ENCODE data around the gene TAS2R10.

TAS2R10 gene, protein sequence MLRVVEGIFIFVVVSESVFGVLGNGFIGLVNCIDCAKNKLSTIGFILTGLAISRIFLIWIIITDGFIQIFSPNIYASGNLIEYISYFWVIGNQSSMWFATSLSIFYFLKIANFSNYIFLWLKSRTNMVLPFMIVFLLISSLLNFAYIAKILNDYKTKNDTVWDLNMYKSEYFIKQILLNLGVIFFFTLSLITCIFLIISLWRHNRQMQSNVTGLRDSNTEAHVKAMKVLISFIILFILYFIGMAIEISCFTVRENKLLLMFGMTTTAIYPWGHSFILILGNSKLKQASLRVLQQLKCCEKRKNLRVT

DNA sequence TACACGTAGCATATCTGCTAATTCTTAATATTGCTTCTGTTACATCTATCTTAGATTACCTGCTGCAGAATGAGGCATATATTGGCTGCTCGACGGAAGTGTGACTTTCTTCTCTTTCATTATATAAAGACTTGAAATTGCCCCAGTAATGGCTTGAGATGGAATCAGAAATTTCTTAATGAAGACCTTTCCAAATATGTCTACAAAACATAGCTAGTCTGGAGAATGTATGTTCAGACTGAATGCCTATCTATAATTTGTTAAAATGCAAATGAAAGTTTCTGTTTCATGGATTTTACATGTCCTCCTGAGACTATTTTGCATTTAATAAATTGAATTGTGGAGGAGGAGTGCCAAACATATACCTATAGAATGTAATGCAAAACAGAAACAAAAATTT, at the start of gene TAS2R10:
Gene TAS2R10 (minus strand): TSS at position 101 of the 400 bp plus-strand sequence. CDS start 89 bp downstream, at position 12.
- no peak within 1 kb of the TSS for H3K4me3 ChIP-seq (ENCODE audit: low read depth, low read length)
- DNase-seq (ENCODE audit: low read depth): no peak
- TF ChIP-seq, protein P1, sequence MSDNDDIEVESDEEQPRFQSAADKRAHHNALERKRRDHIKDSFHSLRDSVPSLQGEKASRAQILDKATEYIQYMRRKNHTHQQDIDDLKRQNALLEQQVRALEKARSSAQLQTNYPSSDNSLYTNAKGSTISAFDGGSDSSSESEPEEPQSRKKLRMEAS (IDR thresholded peaks at IDR 0.05; ENCODE audit: low read depth, low read length): no peak
- TF ChIP-seq, protein P2, sequence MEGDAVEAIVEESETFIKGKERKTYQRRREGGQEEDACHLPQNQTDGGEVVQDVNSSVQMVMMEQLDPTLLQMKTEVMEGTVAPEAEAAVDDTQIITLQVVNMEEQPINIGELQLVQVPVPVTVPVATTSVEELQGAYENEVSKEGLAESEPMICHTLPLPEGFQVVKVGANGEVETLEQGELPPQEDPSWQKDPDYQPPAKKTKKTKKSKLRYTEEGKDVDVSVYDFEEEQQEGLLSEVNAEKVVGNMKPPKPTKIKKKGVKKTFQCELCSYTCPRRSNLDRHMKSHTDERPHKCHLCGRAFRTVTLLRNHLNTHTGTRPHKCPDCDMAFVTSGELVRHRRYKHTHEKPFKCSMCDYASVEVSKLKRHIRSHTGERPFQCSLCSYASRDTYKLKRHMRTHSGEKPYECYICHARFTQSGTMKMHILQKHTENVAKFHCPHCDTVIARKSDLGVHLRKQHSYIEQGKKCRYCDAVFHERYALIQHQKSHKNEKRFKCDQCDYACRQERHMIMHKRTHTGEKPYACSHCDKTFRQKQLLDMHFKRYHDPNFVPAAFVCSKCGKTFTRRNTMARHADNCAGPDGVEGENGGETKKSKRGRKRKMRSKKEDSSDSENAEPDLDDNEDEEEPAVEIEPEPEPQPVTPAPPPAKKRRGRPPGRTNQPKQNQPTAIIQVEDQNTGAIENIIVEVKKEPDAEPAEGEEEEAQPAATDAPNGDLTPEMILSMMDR (IDR thresholded peaks at IDR 0.05; ENCODE audit: low read depth, low read length): no peak
- TF ChIP-seq MYC (IDR thresholded peaks at IDR 0.05; ENCODE audit: low read depth, low read length): no peak
- no peak for TF ChIP-seq POLR2A (IDR thresholded peaks at IDR 0.05; ENCODE audit: extremely low read depth, insufficient read length)

DNA sequence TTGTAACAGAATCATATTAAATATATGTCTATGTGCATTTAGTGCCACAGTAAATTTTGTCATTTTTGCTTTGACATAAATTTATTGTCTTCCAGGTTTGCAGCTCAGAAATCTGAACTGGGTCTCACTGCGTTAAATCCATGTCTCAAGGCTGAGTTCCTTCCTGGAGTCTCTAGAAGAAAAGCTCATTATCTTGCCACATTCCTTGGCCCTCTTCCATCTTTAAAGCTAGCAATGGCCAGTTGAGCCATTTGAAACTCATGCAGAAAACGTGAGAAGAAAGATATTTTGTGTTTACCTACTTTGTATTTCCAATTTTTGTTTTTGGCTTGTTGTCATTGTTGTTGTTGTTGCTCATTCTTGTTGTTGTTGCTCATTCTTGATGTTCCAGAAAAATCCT, 47.2 kb upstream of the TAS2R10 start:
- DNase-seq (ENCODE audit: low read depth): no peak
- no peak overlapping the region for H3K4me3 ChIP-seq (ENCODE audit: low read depth, low read length)
- TF ChIP-seq POLR2A (IDR thresholded peaks at IDR 0.05; ENCODE audit: extremely low read depth, insufficient read length) (no peak), MYC (IDR thresholded peaks at IDR 0.05; ENCODE audit: low read depth, low read length) (no peak)
- TF ChIP-seq, protein P2 (IDR thresholded peaks at IDR 0.05; ENCODE audit: low read depth, low read length): no peak
- TF ChIP-seq, protein P1 (IDR thresholded peaks at IDR 0.05; ENCODE audit: low read depth, low read length): no peak

DNA sequence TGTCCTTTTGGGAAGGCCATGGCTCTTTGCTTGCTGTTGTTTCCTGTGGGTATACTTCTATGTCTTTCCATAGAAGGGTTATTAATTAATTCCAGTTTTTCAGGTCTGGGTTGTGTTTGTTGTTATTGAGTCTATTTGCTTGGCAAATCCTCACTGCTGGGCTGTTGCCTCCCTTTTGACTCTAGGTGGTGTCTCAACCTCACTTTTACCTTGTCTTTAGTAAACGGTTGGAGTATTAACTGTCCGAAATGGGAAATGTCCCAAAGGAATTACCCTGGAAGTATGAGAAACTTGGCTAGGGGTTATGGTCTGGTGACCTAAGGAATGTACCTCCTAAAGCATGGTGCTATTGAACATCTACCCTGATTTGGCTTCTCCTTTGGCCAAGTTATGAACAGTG, 41.2 kb upstream of the TAS2R10 start:
- no peak overlapping the region for H3K4me3 ChIP-seq (ENCODE audit: low read depth, low read length)
- no peak for DNase-seq (ENCODE audit: low read depth)
- TF ChIP-seq, protein P2 (IDR thresholded peaks at IDR 0.05; ENCODE audit: low read depth, low read length): no peak
- TF ChIP-seq MYC (IDR thresholded peaks at IDR 0.05; ENCODE audit: low read depth, low read length): no peak
- no peak for TF ChIP-seq POLR2A (IDR thresholded peaks at IDR 0.05; ENCODE audit: extremely low read depth, insufficient read length)
- TF ChIP-seq, protein P1 (IDR thresholded peaks at IDR 0.05; ENCODE audit: low read depth, low read length): no peak

DNA sequence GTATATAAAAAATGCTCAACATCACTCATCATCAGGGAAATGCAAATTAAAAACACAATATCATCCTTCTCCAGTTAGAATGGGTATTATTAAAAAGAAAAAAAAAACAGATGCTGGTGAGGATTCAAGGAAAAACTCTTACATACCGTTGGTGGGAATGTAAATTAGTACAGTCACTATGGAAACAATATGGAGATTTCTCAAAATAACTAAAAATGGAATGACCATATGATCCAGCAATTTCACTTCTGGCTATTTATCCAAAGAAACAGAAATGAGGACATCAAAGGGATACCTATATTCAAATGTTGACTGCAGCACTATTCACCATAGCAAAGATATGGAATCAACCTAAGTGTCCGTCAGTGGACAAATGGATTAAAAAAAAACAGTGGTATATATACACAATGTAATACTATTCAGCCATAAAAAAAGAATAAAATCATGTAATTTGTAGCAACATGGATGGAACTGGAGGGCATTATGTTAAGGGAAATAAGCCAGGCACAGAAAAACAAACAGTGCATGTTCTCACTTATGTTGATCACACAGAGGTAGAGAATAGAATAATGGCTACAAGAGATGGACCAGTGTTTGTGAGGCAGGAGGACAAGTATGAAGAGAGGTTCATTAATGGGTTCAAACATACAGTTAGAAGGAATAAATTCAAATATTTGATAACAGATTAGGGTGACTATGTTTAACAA, 37.5 kb upstream of the TAS2R10 start:
- TF ChIP-seq POLR2A (IDR thresholded peaks at IDR 0.05; ENCODE audit: extremely low read depth, insufficient read length) (no peak), MYC (IDR thresholded peaks at IDR 0.05; ENCODE audit: low read depth, low read length) (no peak)
- TF ChIP-seq, protein P2 (IDR thresholded peaks at IDR 0.05; ENCODE audit: low read depth, low read length): no peak
- TF ChIP-seq, protein P1 (IDR thresholded peaks at IDR 0.05; ENCODE audit: low read depth, low read length): no peak
- no peak for DNase-seq (ENCODE audit: low read depth)
- no peak overlapping the region for H3K4me3 ChIP-seq (ENCODE audit: low read depth, low read length)

DNA sequence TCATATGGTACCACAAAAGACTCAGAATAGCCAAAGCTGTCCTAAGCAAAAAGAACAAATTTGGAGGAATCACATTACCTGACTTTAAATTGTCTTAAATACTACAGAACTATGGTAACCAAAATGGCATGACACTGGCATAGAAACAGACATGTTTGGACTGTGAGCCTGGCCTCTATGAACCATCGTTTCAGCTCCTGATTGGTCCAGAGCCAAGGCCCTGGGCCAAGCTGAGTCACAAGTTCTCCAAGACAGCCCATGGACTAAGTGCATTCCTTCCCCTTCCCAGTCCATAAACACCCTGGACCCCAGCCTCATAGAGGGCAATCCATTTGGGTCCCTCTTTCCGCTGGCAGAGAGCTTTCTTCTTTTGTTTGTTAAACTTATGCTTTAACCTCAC, 35.2 kb upstream of the TAS2R10 start:
- H3K4me3 ChIP-seq (ENCODE audit: low read depth, low read length): no peak overlapping the region
- DNase-seq (ENCODE audit: low read depth): no peak
- TF ChIP-seq, protein P2 (IDR thresholded peaks at IDR 0.05; ENCODE audit: low read depth, low read length): no peak
- TF ChIP-seq POLR2A (IDR thresholded peaks at IDR 0.05; ENCODE audit: extremely low read depth, insufficient read length): no peak
- TF ChIP-seq MYC (IDR thresholded peaks at IDR 0.05; ENCODE audit: low read depth, low read length): no peak
- TF ChIP-seq, protein P1 (IDR thresholded peaks at IDR 0.05; ENCODE audit: low read depth, low read length): no peak
